K562 (cell line): ENCODE results near the gene PRM1. TPM values are rescaled to one million over a fixed set of nuclear protein-coding genes. Genes with fewer than 3 reads are reported as not detected.

Experiments
- ARNT ChIP-seq, 2 experiments: fragments of 450-650 bp; IDR thresholded peaks; 2 replicates each; pipeline ENCODE4 v1.6.1; 2016; ENCODE audit warnings: mild to moderate bottlenecking in 1 of 2
- CAMTA2 ChIP-seq: fragments of 250-450 bp; sonication (Bioruptor Pico); conservative IDR thresholded peaks from 2 replicates; pipeline ENCODE4 v1.5.1; 2022
- CHD7 ChIP-seq: fragments of 200-600 bp; sonication (generic); IDR thresholded peaks from one replicate; pipeline ENCODE4 v1.6.1; 2012; ENCODE audit warnings: mild to moderate bottlenecking, low read depth, low read length, inconsistent platforms
- CREB3L1 ChIP-seq: fragments of 450-650 bp; IDR thresholded peaks from 2 replicates; pipeline ENCODE4 v1.6.1; 2014; ENCODE audit warnings: low read depth, mild to moderate bottlenecking, moderate library complexity, borderline replicate concordance
- HEY1 ChIP-seq: fragments of 250-450 bp; sonication (Bioruptor Pico); IDR thresholded peaks from 2 replicates; pipeline ENCODE4 v1.5.0; 2020; ENCODE audit warnings: mild to moderate bottlenecking, moderate library complexity, borderline replicate concordance
- MIER1 ChIP-seq: fragments of 450-650 bp; IDR thresholded peaks from 2 replicates; pipeline ENCODE4 v1.6.1; 2016; ENCODE audit warnings: antibody characterized with exemption, mild to moderate bottlenecking, low read depth
- RFX7 ChIP-seq: fragments of 250-450 bp; sonication (Bioruptor Pico); IDR thresholded peaks from 2 replicates; pipeline ENCODE4 v1.5.1; 2021; ENCODE audit warnings: mild to moderate bottlenecking
- SRF ChIP-seq, 2 experiments: fragments of 250-450, 450-650 bp in 1 of 2; sonication (Bioruptor Pico) in 1 of 2; sonication (generic) in 1 of 2; formaldehyde crosslinking; IDR thresholded peaks; 2 replicates each; pipeline versions ENCODE4 v1.5.0 to v1.5.1; 2020 to 2022; ENCODE audit warnings: mild to moderate bottlenecking in 1 of 2, missing genetic modification reagents in 1 of 2
- TEAD2 ChIP-seq: fragments of 450-650 bp; IDR thresholded peaks from 2 replicates; pipeline ENCODE4 v1.6.1; 2016; ENCODE audit warnings: missing genetic modification characterization, control low read depth, missing compliant biosample characterization
- polyA plus RNA-seq, 8 experiments: library from polyadenylated mRNA; depleted of rRNA in 4 of 8; stranded (reverse) in 5 of 8; unstranded in 3 of 8; fragments of >200 nt; fragmentation: Nextera tagmentation in 2 of 8; fragmentation: Illumina TruSeq in 1 of 8; extraction: Ambion mirVana in 2 of 8; extraction: Trizol in 1 of 8; gene quantifications; 2 replicates each; pipeline versions ENCODE4 v1.2.1 to v1.2.3, GENCODE V29; 2011 to 2014; ENCODE audit warnings: inconsistent platforms in 1 of 8, missing spikeins in 1 of 8
- total RNA-seq, 7 experiments: library from RNA; depleted of rRNA in 6 of 7; stranded (reverse); fragments of >200 nt in 6 of 7; fragmentation: Illumina TruSeq in 2 of 7; extraction: Trizol in 2 of 7; gene quantifications; 2 replicates each; pipeline versions ENCODE4 v1.2.1 to v1.2.3, GENCODE V29; 2011 to 2021; ENCODE audit warnings: low replicate concordance in 1 of 7
- TF ChIP-seq, protein P1 (sequence below): sonication (generic); formaldehyde crosslinking; IDR thresholded peaks from 2 replicates; pipeline ENCODE4 v1.8.1; 2023; ENCODE audit warnings: mild to moderate bottlenecking, missing genetic modification reagents

The PRM1 gene
- total and polyA plus RNA-seq, 9 of the 15 experiments (the other 6 are each of a cell fraction or from before 2014, with no cell fraction given), result not detected

DNA sequence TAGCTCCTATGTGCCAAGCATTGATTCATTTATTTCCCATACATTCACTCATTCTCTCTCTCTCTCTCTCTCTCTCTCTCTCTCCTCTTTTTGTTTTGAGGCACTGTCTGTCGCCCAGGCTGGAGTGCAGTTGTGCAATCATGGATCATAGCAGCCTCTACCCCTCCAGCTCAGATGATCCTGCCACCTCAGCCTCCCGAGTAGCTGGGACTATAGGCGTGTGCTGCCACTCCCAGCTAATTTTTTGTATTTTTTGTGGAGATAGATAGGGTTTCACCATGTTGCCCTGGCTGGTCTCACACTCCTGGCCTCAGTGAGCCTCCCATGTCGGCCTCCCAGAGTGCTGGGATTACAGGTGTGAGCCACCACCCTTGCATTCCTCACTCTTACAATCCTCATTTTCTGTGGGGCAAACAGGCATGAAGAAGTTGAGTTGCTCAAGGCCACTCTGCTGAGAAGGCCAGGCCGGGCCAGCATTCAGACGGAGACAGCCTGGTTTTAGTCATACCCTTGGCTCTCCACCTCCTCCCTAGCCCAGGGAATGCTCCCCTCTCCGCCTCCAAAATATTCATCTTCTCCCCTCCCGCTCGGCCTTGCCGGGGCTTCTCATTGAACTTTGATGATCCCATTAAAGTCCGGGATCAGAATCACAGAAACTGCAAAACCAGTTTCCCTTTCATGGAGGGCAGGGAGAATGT is 4.1 kb downstream of the PRM1 start (continued):
- TF ChIP-seq CHD7 (no peak), SRF (CRISPR knock-in tag; IDR thresholded peaks at IDR 0.05) (no peak), TEAD2 (tag) (no peak), CREB3L1 (no peak), CAMTA2 (CRISPR knock-in tag) (no peak), HEY1 (CRISPR knock-in tag) (no peak), ARNT (IDR thresholded peaks at IDR 0.05) (no peak), RFX7 (CRISPR knock-in tag) (no peak), MIER1 (no peak)
- TF ChIP-seq, protein P1, sequence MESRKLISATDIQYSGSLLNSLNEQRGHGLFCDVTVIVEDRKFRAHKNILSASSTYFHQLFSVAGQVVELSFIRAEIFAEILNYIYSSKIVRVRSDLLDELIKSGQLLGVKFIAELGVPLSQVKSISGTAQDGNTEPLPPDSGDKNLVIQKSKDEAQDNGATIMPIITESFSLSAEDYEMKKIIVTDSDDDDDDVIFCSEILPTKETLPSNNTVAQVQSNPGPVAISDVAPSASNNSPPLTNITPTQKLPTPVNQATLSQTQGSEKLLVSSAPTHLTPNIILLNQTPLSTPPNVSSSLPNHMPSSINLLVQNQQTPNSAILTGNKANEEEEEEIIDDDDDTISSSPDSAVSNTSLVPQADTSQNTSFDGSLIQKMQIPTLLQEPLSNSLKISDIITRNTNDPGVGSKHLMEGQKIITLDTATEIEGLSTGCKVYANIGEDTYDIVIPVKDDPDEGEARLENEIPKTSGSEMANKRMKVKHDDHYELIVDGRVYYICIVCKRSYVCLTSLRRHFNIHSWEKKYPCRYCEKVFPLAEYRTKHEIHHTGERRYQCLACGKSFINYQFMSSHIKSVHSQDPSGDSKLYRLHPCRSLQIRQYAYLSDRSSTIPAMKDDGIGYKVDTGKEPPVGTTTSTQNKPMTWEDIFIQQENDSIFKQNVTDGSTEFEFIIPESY, result no peak
